Right ventricle myocardium superior (tissue), 1 donor: Measurements from ENCODE around the gene WFDC5. TPM values are rescaled to one million over a fixed set of nuclear protein-coding genes. Genes with fewer than 3 reads are reported as not detected.

Experiments used
- ATAC-seq: fragments of 200-7000 bp; cut with Tn5 transposase; one replicate; pipeline ENCODE4 v1.9.1; 2020; ENCODE audit warnings: mild to moderate bottlenecking; ENCODE audit not compliant: poor library complexity
- DNase-seq: peaks from one replicate; pipeline ENCODE4 v3.0.0-alpha.2; 2020
- intact Hi-C: fragments of 100-400 bp; cut with DNase I; formaldehyde crosslinking; loops from one replicate; pipeline ENCODE4 v1.11.2; 2022
- total RNA-seq: library from RNA; stranded (reverse); fragmentation: NEBNext Ultra II Directional; extraction: Animal tissue kit (Norgen Biotek cat#: 25700); gene quantifications from one replicate; pipeline ENCODE4 v1.2.1, GENCODE V29; 2021
- donor health status: DM: no; HTN: yes; CAD: no; lungs with severe emphysema.

WFDC5 gene
- total RNA-seq, 1 donor from 2014 or later, result not detected

DNA sequence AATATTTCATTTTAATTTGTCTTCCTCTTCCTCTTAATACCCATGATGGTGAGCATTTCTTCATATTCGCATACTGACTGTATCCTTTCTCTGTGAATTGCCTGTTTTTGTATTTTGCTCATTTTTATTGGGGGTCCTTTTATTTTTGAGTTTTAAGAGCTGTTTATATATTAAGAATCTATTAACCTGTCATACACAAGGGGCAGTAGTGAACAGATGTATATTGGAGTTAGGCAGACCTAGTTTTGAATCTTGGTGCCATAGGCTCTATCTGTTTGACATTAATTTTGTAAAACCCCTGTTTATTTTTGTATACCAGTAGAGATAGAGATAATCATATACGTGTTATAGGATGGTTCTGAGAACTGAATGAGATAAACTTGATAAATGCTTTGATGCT, 3.1 kb upstream of the WFDC5 start:
- no peak for DNase-seq
- intact Hi-C loops, result no loop called here
- no peak for ATAC-seq

DNA sequence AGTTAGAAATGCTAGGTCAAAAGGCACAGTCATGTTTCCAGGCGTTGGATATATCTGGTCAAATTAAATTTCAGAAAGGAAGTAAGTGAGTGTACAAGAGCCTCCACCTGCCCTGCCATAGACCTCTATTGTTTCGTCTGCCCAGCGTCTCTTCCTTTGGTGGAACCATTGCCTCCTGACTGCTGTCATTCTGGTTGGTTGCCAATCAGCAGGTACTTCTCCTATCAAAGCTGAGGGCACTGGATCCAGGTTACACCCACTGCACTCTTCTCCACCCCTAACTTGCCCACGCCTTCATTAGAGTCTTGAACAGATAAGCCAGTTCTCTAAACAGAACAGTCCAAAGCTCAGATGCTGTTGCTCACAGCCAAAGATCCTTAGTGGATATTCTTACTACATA, 2.6 kb upstream of the WFDC5 start:
- intact Hi-C loops, result no loop called here
- DNase-seq, result no peak
- ATAC-seq, result no peak

- intact Hi-C loops, result no loop called here
These were observed 855 bp upstream of the WFDC5 start for GRCh38 chr20:45115829-45116228.

GRCh38 chr20:45115386-45115774, 406 bp upstream of the WFDC5 start:
- DNase-seq, result no peak
- no peak for ATAC-seq
- intact Hi-C loops, result no loop called here

More at GRCh38 chr20:45115829-45116228, 855 bp upstream of the WFDC5 start:
- DNase-seq (no peak), ATAC-seq (no peak)

DNA sequence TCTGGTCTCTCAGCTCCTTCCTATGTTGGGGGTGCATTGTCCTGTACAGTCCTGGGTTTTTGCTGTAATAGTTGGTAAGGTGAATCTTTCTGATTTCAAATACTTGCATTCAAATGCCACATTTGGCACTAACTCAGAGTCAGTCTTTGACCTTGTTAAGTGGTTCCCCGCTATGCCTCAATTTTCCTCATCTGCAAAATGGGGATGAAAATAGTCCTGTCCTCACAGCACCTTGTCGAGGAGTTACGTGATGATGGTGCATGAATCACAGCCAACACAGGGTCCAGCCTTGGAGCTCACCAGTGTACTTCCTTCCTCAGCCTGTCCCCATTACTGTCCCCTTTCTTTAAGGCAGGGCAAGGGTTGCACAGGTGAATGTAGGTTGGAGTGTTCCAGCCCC, 1.1 kb downstream of the WFDC5 start:
- ATAC-seq (no peak), DNase-seq (no peak)
- intact Hi-C loops, result no loop called here

- no peak for ATAC-seq
- DNase-seq, result no peak
- intact Hi-C loops, result no loop called here
These were observed 2.2 kb downstream of the WFDC5 start for GRCh38 chr20:45112754-45113153.

DNA sequence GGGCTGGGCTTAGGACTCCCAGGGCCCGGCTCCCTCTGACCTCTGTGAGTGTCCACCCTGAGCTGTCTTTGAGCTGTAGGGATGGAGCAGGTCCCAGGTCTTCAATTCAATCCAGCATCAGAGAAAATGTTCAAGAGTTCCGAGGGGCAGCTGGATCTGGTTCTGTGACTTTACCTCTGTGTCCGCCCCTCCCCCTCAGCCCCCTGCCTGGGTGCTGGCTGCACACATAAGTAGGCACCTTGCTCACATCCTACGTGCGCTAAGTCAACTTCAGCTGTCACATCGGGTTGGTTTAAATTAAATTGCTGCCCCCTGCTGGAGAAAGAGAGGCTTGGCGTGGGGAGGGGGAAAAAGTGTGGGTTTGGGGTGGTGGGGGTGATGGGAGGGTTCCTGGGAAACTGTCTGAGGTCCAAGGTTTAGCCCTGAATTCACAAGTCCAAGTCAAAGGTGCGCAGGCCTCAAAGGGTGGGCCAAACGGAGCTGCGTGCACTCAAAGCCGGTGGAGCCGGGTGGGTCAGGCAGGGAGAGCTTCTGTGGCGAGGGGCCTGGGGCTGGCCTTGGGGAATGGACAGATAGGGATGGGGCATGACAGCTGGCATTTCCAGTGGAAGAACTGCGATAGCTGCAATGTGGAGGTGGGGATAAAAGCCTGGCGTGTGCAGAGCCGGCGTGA, 3.0 kb downstream of the WFDC5 start:
- intact Hi-C loops, result no loop called here
- no peak for DNase-seq
- no peak for ATAC-seq

DNA sequence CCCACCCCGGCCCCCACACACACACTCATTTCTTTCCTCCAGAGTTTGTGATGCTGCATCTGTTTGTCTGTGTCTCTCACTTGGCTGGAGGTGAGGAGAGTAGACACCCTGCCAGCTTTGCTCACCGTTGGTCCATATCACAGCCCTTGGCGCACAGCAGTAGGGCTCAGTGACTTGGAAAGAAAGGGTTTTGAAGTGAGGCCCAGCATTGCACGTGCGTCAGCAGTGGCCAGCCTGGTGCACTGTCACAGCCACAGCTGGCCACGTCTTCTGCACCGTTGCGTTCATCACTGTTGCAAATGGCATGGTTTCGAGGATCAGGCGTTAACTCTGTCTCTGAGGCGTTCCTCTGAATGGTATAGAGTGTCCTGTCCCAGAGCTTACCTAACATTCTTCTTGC, 3.7 kb downstream of the WFDC5 start:
- intact Hi-C loops, result no loop called here
- no peak for DNase-seq

GRCh38 chr20:45110301-45110700, 4.7 kb downstream of the WFDC5 start:
- intact Hi-C loops, result no loop called here
- DNase-seq (no peak), ATAC-seq (no peak)

More for the DNA sequence above, 3.7 kb downstream of the WFDC5 start:
- no peak for ATAC-seq

GRCh38 chr20:45109634-45110033, 5.3 kb downstream of the WFDC5 start:
- intact Hi-C loops, result no loop called here
- DNase-seq (no peak), ATAC-seq (no peak)

DNA sequence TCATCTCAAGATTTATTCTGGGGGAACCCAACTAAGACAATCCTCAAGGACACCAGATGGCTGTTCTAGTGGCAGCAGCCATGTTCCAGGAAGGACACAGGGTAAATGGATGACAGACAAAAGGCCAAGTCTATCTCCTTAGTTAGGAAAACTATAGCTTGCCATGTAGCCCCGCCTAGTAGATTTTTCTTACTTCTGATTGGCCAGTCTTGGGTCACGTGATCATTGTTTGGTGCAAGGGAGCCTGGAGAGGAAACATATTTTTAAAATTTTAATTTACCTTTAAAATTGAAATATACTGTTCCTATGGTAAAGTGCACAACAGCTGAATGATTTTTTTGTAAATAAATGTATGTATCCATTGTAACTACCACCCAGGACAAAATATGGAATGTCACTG, 9.7 kb downstream of the WFDC5 start:
- DNase-seq (no peak), ATAC-seq (no peak)
- intact Hi-C loops, result no loop called here

- intact Hi-C loops, result no loop called here
- no peak for DNase-seq
- no peak for ATAC-seq
These were observed 10.2 kb downstream of the WFDC5 start for GRCh38 chr20:45104786-45105185.

GRCh38 chr20:45103072-45103471, 11.9 kb downstream of the WFDC5 start:
- ATAC-seq (no peak), DNase-seq (no peak)
- intact Hi-C loops, result no loop called here

- ATAC-seq, result no peak
- intact Hi-C loops, result no loop called here
- no peak for DNase-seq
These were observed 13.6 kb downstream of the WFDC5 start for GRCh38 chr20:45101333-45101850.

DNA sequence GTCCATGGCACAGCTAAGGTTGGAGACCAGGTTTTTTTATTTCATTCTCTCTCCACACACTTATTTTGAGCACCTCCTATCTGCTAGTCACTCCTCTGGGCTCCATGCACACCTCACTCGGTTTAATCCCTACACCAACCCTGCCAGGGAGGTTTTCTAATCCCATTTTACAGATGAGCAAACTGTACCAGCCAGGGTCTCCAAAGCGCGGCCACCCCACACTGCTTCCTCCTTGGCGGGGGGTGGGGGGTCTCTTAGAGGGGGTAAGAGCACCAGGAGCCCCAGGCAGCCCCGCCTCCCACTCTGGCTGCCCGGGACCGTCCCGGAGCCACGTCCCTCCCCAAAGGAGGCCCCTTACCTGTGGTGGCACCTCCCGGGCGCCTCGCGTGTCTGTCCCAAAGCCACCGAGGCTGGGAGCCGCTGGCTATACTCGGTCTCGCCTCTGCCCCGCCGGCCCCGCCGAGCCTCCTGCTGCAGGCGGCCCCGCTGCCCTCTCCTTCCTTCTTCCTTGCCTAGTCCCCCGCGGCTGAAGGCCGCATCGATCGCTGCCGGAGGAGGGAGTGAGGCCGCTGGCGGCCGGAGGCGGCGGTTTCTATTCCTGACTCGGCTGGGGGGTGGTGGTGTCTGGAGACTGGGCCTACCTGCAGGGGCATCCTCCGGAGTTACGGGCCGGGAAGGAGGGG, 14.3 kb downstream of the WFDC5 start, which contains the start of gene KCNS1:
TSS of gene KCNS1 (minus strand) at position 565 of the 683 bp plus-strand sequence. CDS start 1,891 bp downstream, outside the sequence.
- intact Hi-C loops, result no loop called here
- ATAC-seq (no peak), DNase-seq (no peak)

DNA sequence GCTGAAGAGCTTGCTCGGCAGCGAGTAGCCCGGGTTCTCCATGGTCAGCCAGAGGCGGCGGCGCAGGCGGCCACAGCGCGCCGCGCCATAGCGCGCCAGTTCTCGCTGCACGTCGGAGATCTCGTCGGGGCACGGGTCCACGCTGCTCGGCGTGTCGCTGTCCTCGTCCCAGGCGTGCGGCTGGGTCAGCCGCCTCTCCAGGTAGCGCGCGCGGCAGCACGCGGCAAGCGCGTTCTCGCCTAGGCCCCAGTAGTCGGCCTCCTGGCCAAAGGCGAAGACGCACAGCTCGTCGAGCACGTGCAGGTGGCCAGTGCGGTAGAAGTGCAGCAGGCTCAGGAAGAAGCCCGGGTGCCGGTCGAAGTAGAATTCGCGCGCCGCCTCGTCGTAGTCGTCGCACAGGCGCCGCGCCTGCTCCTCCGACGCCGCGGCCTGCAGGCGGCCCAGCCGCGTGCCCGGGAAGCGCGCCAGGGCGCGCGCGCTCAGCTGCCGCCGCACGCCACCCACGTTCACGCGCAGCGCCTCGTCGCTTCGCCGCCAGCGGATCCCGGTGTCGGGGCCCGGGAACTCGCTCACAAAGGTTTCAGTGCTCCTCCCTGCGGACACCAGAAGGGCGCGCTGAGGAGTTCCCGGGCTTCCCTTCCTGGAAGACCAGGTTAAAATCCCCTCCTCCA, 16.7 kb downstream of the WFDC5 start:
- no peak for ATAC-seq
- DNase-seq, result no peak
- intact Hi-C loops, result loop anchor here (5.0 kb wide), 3 partner anchors 56 to 194 kb away; no protein-coding TSS in a partner anchor

- DNase-seq, result no peak
- ATAC-seq, result peak; percentile 33
- intact Hi-C loops, result loop anchor here (5.0 kb wide), 3 partner anchors 55 to 195 kb away; no protein-coding TSS in a partner anchor
These were observed 17.4 kb downstream of the WFDC5 start for GRCh38 chr20:45097485-45098102.

- DNase-seq (no peak), ATAC-seq (no peak)
- intact Hi-C loops, result loop anchor here (5.0 kb wide), 3 partner anchors 54 to 196 kb away; no protein-coding TSS in a partner anchor
These were observed 18.2 kb downstream of the WFDC5 start for GRCh38 chr20:45096781-45097180.

DNA sequence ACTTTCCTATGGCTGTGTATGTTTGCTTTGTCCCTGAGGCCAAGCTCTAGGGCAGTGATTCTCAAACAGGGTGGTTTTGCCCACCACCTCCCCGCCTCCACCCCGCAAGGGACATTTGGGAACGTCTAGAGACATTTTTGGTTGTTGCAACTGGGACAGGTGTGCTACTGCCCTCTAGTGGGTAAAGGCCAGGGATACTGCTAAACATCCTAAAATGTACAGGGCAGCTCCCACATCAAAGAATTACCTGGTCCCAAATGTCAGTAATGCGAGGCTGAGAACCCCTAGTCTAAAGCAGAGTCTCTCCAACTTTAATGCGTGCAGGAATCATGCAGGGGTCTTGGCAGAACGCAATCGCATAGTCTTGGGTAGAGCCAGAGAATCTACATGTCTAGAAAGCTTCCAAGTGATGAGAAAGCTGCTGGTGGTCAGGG, 19.2 kb downstream of the WFDC5 start:
- DNase-seq (no peak), ATAC-seq (peak; percentile 80)
- intact Hi-C loops, result loop anchor here (5.0 kb wide), 3 partner anchors 54 to 196 kb away; no protein-coding TSS in a partner anchor
